Hepatocyte (in vitro differentiated cells): ENCODE measurements around the gene BGN.

Experiments
- EZH2 ChIP-seq: fragments of 200-600 bp; sonication (generic); IDR thresholded peaks from 2 replicates; pipeline ENCODE4 v1.6.1; 2016; ENCODE audit warnings: antibody characterized with exemption, mild to moderate bottlenecking, borderline replicate concordance
- TF ChIP-seq, protein P1 (sequence below): fragments of 200-600 bp; sonication (generic); IDR thresholded peaks from 2 replicates; pipeline ENCODE4 v1.5.1; 2016; ENCODE audit warnings: antibody characterized with exemption, mild to moderate bottlenecking; ENCODE audit not compliant: poor library complexity

DNA sequence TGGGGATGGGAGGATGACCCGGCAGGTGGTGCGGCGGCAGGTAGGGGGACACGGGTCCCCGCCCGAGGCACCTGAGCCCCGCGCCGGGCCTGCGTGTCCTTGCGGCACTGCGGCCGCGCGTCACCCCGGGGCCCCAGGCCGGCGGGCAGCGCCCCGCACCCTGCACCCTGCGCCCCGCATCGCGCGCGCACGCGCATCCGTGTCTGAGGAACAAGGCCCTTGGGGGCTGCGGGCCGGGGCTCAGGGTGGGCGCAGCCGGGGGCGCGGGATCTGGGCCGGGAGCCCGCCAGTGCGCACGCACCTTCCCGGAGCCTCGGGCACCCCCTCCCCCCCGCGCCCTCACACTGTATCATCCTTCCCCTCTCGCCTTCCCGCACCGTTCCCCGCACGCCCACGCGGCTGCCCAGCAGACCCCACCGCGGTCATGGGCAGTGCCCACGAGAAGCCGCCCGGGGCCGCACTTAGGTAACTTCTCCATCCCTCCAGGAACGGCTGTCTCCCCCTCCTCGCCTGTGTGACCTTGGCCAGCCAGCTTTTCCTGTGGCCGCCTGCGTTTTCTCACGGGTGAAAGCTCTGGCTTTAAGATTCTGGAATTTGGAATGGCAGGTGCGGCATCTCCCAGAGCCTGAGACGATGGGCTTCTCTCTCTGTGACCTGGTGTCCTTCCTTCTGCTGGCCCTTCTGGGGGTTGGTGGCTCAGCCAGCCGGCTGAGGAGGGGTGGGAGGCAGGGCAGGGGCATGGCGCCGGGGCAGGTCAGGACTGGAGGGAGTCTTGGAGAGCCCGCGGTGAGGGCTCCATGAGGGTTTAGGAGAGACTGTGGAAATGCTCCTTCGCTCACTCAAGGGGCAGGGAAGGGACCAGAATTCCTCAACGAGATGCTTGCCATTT is 23.4 kb downstream of the BGN start:
- TF ChIP-seq, protein P1, sequence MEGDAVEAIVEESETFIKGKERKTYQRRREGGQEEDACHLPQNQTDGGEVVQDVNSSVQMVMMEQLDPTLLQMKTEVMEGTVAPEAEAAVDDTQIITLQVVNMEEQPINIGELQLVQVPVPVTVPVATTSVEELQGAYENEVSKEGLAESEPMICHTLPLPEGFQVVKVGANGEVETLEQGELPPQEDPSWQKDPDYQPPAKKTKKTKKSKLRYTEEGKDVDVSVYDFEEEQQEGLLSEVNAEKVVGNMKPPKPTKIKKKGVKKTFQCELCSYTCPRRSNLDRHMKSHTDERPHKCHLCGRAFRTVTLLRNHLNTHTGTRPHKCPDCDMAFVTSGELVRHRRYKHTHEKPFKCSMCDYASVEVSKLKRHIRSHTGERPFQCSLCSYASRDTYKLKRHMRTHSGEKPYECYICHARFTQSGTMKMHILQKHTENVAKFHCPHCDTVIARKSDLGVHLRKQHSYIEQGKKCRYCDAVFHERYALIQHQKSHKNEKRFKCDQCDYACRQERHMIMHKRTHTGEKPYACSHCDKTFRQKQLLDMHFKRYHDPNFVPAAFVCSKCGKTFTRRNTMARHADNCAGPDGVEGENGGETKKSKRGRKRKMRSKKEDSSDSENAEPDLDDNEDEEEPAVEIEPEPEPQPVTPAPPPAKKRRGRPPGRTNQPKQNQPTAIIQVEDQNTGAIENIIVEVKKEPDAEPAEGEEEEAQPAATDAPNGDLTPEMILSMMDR = no peak
- no peak for TF ChIP-seq EZH2
